ENCODE results near the gene FOSB. TPM values are rescaled to one million over a fixed set of nuclear protein-coding genes. Genes with fewer than 3 reads are reported as not detected.

FOSB gene
- total and polyA plus RNA-seq, 9 of the 15 experiments (the other 6 are each of a cell fraction or from before 2014, with no cell fraction given), result 0.11 to 2.7 (median 0.73) TPM

DNA sequence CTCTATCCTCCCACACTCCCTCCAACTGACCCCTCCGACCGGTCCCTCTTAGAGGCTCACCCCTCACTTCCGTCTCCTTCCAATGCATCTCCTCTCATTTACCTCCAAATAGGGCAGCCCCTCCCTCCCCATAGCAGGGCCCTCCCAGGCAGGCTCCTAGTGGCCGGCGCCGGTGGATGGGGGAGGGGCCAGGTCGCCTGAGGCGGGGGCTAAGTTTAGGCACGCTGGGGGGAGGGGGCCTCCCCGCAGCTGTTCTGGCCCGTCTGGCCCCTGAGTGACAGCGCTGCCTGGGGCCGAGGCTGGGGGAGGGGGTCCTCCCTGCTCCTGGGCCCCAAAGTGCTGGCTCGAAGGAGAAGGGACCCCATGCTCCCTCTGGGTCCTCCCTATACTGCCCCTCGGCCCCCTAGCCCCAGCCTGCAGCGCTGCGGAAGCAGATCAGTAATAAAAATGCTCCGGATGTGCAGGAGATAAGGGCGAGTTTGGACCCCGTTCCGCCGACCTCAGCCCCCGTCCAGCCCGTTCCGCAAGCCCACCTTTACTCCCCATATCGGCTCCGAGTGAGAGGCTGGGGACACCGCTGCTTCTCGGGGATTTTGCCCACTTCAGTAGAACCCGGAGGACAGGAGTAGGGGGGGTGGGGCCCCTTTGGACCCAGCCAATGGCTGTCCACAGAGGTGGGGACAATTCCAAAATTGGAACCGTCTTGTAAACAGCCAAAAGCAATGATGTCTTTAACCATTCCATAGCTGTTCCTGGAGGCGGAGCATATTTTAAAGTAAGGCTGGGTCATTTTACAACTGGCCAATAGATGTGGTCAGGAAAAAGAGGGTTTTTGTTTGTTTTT lies 25.1 kb downstream of the FOSB start (continued):
- TF ChIP-seq ZNF592 (IDR thresholded peaks at IDR 0.05) (no peak), MEF2A (IDR thresholded peaks at IDR 0.05; ENCODE audit: control insufficient read depth, low read depth, low read length) (peak; percentile 28; the same call in 1 of the 2 replicates), LEF1 (IDR thresholded peaks at IDR 0.05) (peak; percentile 69), THRA (IDR thresholded peaks at IDR 0.05) (no peak), ZBTB9 (CRISPR knock-in tag; IDR thresholded peaks at IDR 0.05) (no peak), SMARCA5 (IDR thresholded peaks at IDR 0.05) (no peak), HNRNPLL (IDR thresholded peaks at IDR 0.05; ENCODE audit: low read depth, low read length, poor library complexity, severe bottlenecking) (no peak), TEAD2 (tag; IDR thresholded peaks at IDR 0.05) (no peak), MBD2 (IDR thresholded peaks at IDR 0.05; ENCODE audit: borderline replicate concordance, low read depth) (peak; percentile 53; the same call in 1 of the 2 replicates), THAP12 (CRISPR knock-in tag; IDR thresholded peaks at IDR 0.05) (no peak), SREBF2 (CRISPR knock-in tag; IDR thresholded peaks at IDR 0.05) (peak; percentile 73; the same call in 1 of the 2 replicates), THRAP3 (IDR thresholded peaks at IDR 0.05; ENCODE audit: borderline replicate concordance) (no peak)
- TF ChIP-seq, protein P1, sequence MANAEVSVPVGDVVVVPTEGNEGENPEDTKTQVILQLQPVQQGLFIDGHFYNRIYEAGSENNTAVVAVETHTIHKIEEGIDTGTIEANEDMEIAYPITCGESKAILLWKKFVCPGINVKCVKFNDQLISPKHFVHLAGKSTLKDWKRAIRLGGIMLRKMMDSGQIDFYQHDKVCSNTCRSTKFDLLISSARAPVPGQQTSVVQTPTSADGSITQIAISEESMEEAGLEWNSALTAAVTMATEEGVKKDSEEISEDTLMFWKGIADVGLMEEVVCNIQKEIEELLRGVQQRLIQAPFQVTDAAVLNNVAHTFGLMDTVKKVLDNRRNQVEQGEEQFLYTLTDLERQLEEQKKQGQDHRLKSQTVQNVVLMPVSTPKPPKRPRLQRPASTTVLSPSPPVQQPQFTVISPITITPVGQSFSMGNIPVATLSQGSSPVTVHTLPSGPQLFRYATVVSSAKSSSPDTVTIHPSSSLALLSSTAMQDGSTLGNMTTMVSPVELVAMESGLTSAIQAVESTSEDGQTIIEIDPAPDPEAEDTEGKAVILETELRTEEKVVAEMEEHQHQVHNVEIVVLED (CRISPR knock-in tag; IDR thresholded peaks at IDR 0.05), result no peak
- TF ChIP-seq, protein P2, sequence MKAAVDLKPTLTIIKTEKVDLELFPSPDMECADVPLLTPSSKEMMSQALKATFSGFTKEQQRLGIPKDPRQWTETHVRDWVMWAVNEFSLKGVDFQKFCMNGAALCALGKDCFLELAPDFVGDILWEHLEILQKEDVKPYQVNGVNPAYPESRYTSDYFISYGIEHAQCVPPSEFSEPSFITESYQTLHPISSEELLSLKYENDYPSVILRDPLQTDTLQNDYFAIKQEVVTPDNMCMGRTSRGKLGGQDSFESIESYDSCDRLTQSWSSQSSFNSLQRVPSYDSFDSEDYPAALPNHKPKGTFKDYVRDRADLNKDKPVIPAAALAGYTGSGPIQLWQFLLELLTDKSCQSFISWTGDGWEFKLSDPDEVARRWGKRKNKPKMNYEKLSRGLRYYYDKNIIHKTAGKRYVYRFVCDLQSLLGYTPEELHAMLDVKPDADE (conservative IDR thresholded peaks at IDR 0.05; ENCODE audit: control insufficient read depth, low read depth, low read length), result no peak
